ENCODE measurements around the gene MFSD2A. TPM values are rescaled to one million over a fixed set of nuclear protein-coding genes. Genes with fewer than 3 reads are reported as not detected.

MFSD2A gene
- total RNA-seq: 4.4 TPM

DNA sequence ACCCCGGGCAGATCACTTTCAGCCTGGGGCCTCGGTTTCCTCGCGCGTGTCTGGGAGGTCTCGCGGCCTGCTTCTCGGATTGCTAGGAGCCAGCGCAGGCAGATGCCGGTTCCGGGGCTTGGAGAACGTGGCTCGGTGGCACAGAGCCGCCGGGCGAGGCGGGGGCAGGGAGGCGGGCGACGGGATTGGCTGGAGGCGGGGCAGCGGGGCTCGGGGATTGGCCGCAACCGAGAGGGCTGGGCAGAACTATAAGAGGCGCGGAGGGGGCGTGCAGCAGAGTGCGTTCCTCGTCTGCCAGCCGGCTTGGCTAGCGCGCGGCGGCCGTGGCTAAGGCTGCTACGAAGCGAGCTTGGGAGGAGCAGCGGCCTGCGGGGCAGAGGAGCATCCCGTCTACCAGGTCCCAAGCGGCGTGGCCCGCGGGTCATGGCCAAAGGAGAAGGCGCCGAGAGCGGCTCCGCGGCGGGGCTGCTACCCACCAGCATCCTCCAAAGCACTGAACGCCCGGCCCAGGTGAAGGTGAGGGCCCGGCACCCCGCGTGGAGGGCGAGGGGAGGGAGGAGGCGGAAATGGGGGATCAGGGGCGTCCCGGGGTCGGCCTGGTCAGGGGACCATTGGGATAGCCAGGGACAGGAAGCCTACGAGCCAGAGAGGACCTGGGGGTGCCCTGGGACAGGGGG, at the start of gene MFSD2A:
TSS of gene MFSD2A (plus strand) at position 276 of the 677 bp plus-strand sequence. CDS start at position 424, 148 bp downstream.

Small RNA genes within 50 kb of the gene (small RNA-seq; reads per million reads assigned to genes)
- gene RF00019 (ENCODE audit: low replicate concordance): not detected

Other genes with a start within 250 kb of the MFSD2A start
- 32.5 TPM for gene PPIE, start 216.3 kb upstream of the MFSD2A start, total RNA-seq
- 1.3 TPM for gene OXCT2, start 183.8 kb upstream of the MFSD2A start, total RNA-seq
- 2.0 TPM for gene BMP8B, start 166.3 kb upstream of the MFSD2A start, total RNA-seq
- 35.0 TPM for gene TRIT1, start 71.6 kb upstream of the MFSD2A start, total RNA-seq
- gene MYCL, start 53.2 kb upstream of the MFSD2A start, total RNA-seq: 10.7 TPM
- gene CAP1, start 85.6 kb downstream of the MFSD2A start, total RNA-seq: 120 TPM
- gene PPT1, start 142.1 kb downstream of the MFSD2A start, total RNA-seq: 61.5 TPM
- gene RLF, start 206.2 kb downstream of the MFSD2A start, total RNA-seq: 33.2 TPM